ENCODE data around the gene AGBL4. TPM values are rescaled to one million over a fixed set of nuclear protein-coding genes. Genes with fewer than 3 reads are reported as not detected.
A peak's percentile ranks its signal among the peaks of the same experiment; 100 is the strongest.

AGBL4 gene
- total RNA-seq, 1 experiment from 2014 or later: not detected

DNA sequence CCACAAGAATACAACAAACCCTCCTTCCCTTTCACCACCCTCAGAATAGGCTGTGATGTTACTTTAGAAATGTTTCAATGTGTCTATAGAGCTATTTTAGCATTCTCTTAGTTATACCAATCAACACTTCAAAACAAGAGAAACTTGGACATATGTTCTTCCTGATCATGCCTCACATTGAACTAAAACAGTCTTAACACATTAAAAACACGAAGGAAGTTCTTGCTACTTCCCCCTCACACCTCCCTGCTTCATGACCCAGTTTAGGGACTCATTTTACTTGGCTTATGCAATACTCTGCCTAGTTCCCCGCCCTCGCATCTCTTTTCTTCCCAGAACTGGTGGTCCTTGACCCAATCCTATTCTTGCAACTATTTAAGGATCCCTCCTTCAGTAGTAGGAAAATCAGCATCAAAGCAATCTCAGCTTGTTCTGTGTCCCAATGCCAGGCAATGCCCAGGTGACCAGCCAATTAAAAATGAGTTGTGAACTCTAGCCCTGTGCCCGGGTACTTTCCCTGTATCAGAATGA, 838.2 kb downstream of the AGBL4 start:
- no peak for DNase-seq (ENCODE audit: low read depth)

DNA sequence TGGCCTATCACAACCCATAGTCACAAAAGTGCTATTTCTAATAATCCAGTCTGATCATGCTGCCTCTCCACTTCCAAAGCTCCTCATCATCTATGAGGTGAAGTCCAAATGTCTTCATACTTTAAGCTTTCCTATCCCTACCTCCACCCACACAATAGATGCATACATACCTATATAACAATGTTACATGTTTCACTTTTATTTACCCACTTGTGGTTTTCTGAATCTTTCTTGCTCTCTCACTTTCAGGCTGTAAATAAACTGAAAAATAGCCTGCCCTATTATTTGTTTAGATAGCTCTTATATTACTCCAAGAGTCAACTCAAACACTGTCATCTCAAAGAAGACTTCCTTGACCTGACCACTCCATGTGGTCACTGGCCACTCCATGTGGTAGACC, 840.3 kb downstream of the AGBL4 start:
- DNase-seq (ENCODE audit: low read depth): no peak

DNA sequence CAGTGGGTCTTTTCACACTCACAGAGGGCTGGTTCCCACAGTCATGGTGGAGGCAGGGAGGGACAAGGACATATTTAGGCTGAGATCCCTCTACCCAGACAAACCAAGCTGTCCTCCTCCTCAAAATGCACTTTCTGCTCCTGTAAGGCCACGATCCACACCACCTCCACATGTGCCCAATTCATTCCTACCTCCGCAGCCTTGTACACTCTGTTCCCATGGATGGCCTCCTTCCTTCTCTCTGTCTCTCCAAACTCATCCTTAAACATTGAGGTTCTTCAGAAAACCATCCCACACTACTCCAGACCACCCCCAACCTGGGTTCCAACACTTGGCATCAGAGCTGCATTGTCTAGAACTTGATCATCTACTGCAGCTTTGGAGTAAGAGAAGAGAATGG, 842.7 kb downstream of the AGBL4 start:
- DNase-seq (ENCODE audit: low read depth): no peak

DNA sequence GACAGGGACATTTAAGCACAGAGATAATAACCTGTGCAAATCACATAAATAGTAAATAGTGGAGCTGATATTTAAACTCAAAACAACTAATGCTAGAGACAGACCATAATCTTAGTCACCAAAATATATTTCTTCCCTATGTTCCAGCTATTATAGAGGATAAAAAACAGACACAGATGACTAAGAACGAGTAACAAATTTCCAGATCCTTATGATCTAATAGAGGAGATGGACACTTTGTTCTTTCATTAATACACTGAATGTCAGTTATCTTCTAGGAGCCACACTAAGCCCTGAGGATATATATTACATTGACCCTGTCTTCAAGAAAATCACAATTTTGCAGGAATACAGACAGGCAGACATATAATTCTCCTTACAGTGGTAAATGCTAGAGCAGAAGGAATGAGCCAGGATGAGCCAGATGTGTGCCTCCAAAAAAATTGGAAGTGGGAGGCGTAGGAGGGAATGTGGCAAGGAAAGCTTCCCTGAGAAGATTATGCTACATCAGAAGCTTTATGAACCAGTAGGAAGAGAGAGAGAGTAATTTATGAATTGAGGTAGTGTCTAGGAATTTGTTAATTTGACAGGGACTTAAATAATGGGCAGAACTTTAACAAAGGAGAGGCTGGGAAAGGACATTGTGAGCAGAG, 851.7 kb downstream of the AGBL4 start:
- no peak for DNase-seq (ENCODE audit: low read depth)

DNA sequence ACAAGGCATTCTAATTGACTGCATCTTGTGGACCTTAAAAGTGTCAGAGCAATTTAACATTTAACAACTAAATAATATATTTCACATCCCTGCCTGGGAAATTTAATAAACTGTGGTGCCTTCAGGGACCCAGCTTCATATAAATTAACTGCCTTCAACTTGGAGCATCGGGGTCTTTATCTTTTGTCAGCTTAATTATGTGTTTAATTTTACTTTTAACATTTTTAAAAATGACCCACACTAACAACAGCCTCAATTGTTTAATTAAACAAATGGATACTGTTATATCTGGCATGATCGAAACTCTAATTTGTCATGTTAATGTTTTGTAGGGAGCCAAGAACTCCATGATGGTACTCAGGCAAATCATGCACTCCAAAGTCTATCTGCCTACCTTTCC, 857.7 kb downstream of the AGBL4 start:
- no peak for DNase-seq (ENCODE audit: low read depth)

DNA sequence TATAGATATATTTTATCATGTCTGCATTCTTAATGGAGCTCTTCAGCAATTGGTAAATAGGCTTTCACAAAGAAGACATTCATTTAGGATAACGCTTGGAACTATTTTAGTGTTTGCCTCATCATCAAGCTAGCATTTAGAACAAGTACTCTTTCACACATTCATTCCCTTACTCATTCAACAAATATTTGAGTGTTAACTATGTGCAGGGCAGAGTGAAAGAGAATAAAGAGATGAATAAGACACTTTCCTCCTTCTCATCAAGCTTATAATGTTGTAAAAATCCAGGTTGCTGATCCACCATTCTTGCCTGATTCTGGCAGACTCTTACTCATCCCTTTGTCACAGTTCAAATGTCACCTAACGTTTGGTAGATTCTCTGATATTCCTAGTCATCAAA, 860.7 kb downstream of the AGBL4 start:
- peak; percentile 25 for DNase-seq (ENCODE audit: low read depth)

DNA sequence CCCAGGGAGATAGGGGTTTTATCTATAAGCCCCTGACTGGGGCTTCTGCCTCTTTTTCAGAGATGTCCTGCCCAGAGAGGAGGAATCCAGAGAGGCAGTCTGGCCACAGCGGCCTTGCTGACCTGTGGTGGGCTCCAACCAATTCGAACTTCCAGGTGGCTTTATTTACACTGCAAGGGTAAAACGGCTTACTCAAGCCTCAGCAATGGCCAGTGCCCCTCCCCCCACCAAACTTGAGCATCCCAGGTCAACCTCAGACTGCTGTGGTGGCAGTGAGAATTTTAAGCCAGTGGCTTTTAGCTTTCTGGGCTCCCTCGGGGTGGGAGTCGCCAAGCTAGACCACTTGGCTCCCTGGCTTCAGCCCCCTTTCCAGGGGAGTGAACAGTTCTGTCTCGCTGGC, 863.1 kb downstream of the AGBL4 start:
- DNase-seq (ENCODE audit: low read depth): no peak

DNA sequence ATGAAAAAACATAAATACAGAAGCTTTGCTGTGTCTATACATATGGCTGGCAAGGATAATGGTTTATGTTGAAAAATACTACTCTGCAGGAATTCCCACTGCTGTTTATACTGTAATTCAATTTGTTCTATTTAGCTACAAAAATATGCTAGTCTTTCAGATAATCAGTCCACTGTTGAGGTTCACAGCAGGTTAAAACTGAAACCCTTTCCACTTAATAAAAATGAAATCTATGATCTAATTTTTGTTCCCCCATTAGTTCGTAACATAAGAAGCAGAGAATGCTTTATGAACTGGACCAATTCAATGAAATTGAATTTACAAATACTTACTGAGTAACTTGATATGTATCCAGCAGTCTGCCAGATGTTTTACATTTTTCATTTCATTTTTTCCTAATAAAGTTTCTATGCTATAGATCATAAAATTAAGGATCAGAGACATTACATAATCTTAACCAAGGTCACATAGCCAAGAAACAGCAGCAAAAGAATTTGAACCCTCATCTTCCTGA, 887.0 kb downstream of the AGBL4 start:
- DNase-seq (ENCODE audit: low read depth): no peak

DNA sequence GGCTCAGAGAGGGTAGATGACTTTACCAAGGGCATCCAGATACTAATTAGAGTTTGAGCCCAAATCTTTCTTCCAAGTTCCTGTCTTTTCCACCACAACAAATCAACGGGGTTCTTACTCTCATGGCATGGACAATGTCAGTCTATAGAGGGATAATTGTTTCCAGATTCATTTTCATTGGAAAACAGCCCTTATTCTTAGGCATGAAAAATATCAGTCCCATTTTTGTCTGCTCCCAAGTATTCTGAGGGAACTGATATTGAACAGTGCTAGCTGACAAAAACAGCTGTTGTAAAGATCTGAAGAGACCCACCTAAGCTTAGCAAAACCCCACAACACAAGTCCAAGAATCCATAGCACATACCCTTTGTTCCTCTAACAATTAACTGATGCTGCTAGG, 898.0 kb downstream of the AGBL4 start:
- no peak for DNase-seq (ENCODE audit: low read depth)

DNA sequence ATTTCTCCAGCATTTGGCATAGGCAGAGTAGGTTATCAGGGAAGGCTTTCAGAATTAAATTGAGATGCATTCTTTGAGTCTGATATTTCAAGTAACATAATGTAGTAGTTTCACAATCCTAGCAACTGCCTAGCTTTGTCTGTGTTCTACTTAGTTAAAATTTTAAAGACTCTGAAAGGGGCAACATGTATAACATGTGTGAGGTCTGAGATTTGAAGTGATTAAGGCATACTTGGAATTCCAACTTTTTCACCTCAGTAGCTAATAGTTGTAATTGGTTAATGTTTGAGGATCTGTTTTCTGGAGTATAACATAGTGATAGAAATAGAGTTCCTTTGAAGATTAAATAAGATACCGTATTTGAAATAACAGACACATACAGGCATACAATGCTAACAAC, 911.8 kb downstream of the AGBL4 start:
- no peak for DNase-seq (ENCODE audit: low read depth)

DNA sequence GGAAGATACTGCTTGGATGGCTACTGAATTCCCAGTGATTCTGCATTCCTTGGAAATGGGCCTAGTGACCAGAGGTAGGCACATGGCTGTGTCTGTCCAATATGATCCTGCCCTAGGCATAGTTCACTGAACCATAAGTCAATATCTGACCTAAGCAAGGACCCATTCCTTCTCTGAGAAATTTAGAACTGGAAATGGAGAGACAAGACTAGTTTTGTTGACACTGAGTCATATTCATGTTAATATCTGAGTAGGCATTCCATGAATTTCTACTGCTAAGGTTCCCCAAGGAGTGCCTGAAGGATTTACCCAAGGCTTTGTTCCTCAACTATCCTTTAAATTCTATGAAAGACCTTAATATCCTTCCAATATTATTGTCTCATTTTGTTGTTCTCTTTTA, 917.3 kb downstream of the AGBL4 start:
- no peak for DNase-seq (ENCODE audit: low read depth)

DNA sequence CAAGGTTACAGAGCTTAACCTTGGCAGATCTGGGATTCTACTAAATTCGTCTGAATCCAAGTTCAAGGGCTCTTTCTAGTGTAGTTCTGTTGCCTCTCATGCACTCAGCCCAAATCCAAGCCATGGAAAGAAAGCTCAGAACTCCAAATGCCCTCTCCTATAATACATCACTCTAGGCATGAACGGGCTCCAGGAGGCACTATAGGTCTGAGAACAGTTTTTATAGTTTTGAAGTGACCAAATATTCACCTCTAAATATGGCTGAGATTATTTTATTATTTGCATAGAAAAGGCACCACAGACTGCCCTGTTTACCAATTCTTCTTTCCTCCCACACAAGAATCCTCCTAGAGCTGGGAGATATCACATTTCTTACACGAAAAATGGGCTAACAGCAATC, 919.2 kb downstream of the AGBL4 start:
- DNase-seq (ENCODE audit: low read depth): no peak

DNA sequence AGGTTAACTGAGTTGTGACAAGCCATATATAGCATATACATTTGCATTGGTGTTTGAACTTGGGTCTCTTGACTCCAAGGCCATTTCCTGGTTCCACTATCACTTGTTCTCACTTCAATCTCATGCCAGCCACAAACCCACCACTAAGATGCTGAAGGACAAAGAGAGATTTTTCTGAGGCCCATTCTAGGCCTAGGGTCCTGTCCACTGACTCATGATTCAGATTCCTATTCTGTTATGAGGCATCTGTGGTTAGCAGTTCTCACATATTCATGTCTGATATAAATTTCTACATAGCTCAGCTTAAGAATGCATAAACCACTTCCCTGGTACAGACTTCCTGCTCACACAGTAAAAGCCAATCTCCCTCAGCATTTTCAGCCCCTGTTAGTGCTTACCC, 921.0 kb downstream of the AGBL4 start:
- DNase-seq (ENCODE audit: low read depth): peak; percentile 75

DNA sequence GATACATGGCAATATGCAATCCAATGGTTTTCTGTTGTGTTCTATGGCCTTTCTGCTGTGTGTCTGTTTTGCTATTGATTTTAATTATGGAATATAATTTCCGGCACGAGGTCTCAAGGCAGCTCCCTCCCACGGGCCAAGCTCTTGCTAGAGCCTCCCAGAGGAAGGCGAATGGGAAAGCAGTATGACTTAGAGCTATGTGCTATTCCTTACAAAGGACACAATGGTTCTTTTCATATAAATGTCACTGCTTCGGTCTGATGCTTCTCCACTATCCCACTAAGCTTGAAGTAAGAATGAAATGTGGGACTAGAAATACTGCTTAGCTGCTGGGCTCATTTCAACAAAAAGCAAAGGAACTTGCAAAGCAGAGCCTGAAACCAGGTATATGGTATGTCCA, 924.9 kb downstream of the AGBL4 start:
- DNase-seq (ENCODE audit: low read depth): no peak

DNA sequence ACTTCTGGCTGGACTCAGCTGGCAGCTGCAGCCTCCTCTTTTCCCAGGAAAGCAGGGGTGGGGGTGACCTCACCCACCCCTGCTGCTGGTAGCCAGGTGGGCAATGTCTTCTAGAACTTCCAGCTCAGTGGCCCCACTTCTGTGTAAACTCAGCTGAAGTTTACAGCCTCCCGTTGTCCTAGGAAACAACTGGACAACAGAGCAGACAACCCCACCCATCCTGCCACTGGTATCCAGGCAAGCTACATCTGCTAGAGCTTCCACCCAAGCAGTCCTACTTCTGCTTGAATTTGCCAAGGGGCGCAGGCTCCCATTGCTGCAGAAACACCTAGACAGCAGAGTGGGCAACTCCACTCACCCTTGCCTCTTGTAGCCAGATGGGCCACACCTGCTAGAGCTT, 937.4 kb downstream of the AGBL4 start:
- DNase-seq (ENCODE audit: low read depth): no peak

DNA sequence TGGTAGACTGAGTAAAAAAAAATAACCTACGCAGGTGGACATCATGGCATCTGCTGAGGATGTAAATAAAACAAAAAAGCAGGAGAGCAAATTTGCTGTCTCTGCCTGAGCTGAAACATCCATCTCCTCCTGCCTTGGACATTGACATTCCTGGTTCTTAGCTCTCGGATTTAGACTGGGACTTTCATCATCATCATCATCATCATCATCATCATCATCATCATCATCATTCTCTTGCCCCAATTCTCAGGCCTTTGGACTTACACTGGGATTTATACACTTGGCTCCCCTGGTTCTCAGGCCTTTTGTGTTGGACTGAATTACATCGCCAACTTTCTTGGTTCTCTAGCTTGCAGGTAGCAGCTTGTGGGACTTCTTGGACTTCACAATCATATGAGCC, 938.7 kb downstream of the AGBL4 start:
- no peak for DNase-seq (ENCODE audit: low read depth)

DNA sequence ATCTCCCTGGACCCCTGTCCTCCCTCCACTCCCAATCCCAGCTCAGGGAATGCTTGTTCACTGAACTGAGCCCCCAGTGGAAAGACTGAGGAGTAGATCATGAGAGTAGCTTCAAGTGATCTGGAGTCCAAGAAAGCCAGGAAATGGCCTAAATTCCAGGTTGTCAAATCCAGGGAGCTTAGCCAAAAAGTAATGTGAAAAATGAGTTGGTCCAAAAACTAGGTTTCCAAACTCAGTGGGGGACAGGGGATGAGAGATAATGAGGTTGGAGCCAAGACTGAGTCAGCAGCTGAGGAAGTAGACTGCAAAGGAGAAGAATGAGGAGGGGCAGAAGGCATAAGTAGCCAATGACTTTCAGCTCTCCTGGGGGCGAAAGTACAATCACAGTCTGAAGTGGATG, 963.0 kb downstream of the AGBL4 start:
- no peak for DNase-seq (ENCODE audit: low read depth)

DNA sequence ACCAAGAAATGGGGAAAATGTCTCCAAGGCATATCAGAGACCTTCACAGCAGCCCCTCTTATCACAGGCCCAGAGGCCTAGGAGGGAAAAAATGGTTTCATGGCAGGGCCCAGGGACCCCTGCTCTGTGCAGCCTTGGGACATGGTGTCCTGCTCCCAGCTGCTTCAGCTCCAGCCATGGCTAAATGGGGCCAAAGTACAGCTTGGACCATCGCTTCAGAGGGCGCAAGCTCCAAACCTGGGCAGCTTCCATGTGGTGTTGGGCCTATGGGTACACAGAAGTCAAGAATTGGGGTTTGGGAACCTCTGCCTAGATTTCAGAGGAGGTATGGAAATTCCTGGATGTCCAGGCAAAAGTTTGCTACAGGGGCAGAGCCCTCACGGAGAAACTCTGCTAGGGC, 964.7 kb downstream of the AGBL4 start:
- no peak for DNase-seq (ENCODE audit: low read depth)

DNA sequence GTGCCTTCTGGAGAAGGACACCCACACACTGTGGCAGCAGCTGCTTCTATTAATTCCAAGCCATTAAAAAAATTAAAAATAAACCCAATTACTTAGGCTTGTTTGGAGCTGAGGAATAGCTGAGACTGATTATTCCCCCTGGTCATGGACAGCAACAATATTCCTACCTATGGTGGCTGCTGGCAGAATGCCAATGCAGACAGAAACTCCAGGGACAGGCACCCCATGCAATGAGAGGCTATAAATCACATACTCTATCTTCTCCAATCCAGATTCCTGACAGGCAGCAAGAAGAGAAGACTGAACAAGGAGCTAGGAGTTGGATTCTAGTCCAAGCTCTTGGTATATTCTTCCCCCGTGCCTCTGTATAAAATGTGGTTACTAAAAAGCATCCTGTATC, 971.7 kb downstream of the AGBL4 start:
- DNase-seq (ENCODE audit: low read depth): no peak

DNA sequence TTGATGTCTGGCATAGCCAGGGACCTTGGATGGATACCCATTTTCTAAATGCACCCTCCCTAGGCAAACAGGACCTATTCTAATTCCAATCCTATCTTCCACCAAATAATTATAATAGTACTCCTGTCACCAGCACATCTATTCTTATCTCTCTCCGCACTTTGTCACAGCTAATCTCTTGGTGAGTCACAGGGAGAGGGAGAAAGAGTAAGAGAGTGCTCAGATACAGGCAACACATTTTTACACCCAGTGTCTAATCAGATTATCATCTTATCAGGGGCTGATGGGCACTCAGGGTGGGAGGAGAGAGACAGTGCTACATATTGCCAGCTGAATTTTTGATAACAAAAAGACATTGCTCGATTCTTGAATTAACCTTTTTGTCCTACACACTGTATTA, 972.1 kb downstream of the AGBL4 start:
- no peak for DNase-seq (ENCODE audit: low read depth)

DNA sequence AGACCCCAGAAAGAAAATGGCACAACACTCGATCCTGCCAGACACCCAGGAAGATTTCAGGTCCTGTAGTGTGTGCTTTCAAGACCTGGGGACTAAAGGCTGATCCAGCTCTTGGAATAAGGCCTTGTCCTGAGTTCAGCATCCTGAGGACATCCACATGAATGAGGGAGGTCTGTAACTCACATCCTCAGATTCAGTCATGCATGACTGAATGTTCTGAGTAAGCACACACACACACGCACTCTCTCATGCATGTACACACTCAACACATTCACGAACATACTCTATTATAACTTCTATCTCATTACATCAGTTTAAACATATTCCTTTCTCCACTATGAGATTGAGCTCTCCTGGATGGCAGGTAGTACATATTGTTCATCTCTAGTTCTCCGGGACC, 973.7 kb downstream of the AGBL4 start:
- DNase-seq (ENCODE audit: low read depth): no peak

DNA sequence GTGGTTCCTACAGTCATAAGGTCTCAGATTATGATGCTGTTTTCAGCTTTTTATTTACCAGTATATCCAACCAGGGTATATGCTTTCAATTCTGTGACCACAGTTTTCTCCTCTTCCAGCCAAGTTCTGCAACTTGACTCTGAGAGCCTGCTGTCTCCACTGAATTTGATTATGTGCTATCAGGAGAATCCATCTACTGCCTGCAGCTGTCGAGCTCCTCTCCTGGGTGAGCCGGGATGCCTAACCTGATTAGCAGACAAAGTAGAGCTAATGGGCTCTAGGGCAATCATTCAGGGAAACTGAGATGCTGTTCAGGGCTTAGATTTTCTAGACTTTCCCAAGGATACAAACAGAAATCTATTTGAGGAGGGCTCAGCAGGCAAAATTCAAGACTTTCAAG, 975.6 kb downstream of the AGBL4 start:
- DNase-seq (ENCODE audit: low read depth): no peak

DNA sequence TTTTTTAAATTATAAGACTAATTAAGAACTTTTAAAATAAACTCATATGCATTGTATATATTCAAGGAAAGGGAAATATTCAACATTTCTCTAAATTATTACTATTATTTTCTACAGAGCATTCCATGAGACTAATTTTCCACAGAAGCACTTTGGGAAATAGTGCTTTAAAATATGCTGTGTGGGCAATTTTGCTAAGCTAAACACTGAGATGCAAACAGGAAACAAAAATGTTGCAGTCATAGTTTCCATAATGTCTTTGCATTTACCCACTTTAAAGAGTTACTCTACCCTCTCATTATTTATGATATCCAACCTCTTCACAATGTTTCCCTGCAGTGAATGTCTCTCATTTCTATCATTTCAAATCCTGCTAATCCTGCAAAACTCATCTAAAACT, 977.4 kb downstream of the AGBL4 start:
- DNase-seq (ENCODE audit: low read depth): no peak

DNA sequence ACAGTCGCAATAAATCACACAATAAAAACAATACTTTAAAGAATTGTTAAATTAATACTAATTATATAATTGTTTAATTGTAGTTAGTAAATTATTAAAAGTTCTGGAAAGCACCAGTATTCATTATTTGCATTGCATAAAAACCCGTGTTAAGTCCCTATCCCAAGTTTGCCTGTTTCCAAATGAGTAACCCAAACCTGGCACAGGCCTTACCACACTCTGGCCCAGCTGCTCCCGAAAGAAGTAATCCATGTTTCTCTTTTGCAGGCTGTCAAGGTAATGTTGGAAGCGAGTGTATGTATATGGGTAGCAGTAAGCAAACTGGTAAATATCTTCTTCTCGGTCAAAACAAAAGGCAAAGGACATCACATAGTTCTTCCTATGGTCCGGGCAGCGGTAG, 978.4 kb downstream of the AGBL4 start:
- no peak for DNase-seq (ENCODE audit: low read depth)
